A673 (cell line): ENCODE results near the gene SCUBE2.

Experiments
- CTCF ChIP-seq: fragments of 300-800, 200-600 bp; sonication (generic); conservative IDR thresholded peaks from 2 replicates; pipeline ENCODE4 v1.5.1; 2017; ENCODE audit warnings: low read depth, mild to moderate bottlenecking, antibody characterized with exemption, low read length, moderate library complexity, mixed read lengths
- EZH2 ChIP-seq: fragments of 200-600 bp; sonication (generic); IDR thresholded peaks from 2 replicates; pipeline ENCODE4 v1.6.1; 2017; ENCODE audit warnings: borderline replicate concordance, low read depth, mild to moderate bottlenecking, mixed read lengths, antibody characterized with exemption, low read length; ENCODE audit not compliant: poor library complexity, severe bottlenecking

GRCh38 chr11:9046481-9046880 is 44.9 kb downstream of the SCUBE2 start:
- TF ChIP-seq CTCF (no peak), EZH2 (no peak)
